GM20431 (cell line): Measurements from ENCODE around the gene RCAN2.

Experiments
- in situ Hi-C: fragments of 300-500 bp; cut with MseI, MboI; formaldehyde crosslinking; loops from one replicate; pipeline ENCODE4 v1.15.0; 2020; ENCODE audit warnings: low sequenced_read_pairs; ENCODE audit not compliant: unreplicated experiment

Gene RCAN2

GRCh38 chr6:46271728-46272127 is 219.5 kb downstream of the RCAN2 start:
- in situ Hi-C loops: no loop called here

- in situ Hi-C loops: no loop called here
These were observed 220.1 kb downstream of the RCAN2 start for GRCh38 chr6:46271107-46271506.

- in situ Hi-C loops: no loop called here
These were observed 220.9 kb downstream of the RCAN2 start for GRCh38 chr6:46270336-46270735.

- in situ Hi-C loops: no loop called here
These were observed 221.6 kb downstream of the RCAN2 start for GRCh38 chr6:46269447-46270229.

GRCh38 chr6:46267515-46267914 is 223.7 kb downstream of the RCAN2 start:
- in situ Hi-C loops: no loop called here

GRCh38 chr6:46265373-46265772 is 225.9 kb downstream of the RCAN2 start:
- in situ Hi-C loops: no loop called here

- in situ Hi-C loops: no loop called here
These were observed 227.6 kb downstream of the RCAN2 start for GRCh38 chr6:46263707-46264086.

GRCh38 chr6:46262928-46263706 is 228.1 kb downstream of the RCAN2 start:
- in situ Hi-C loops: no loop called here

- in situ Hi-C loops: no loop called here
These were observed 233.0 kb downstream of the RCAN2 start for GRCh38 chr6:46258249-46258648.

GRCh38 chr6:46255528-46255927 is 235.7 kb downstream of the RCAN2 start:
- in situ Hi-C loops: no loop called here

GRCh38 chr6:46254946-46255345 is 236.3 kb downstream of the RCAN2 start:
- in situ Hi-C loops: no loop called here

GRCh38 chr6:46254331-46254730 is 236.9 kb downstream of the RCAN2 start:
- in situ Hi-C loops: no loop called here

GRCh38 chr6:46251583-46252339 is 239.5 kb downstream of the RCAN2 start:
- in situ Hi-C loops: no loop called here

GRCh38 chr6:46248143-46248542 is 243.1 kb downstream of the RCAN2 start:
- in situ Hi-C loops: no loop called here

GRCh38 chr6:46246727-46247126 is 244.5 kb downstream of the RCAN2 start:
- in situ Hi-C loops: no loop called here

- in situ Hi-C loops: no loop called here
These were observed 245.2 kb downstream of the RCAN2 start for GRCh38 chr6:46246081-46246480.

- in situ Hi-C loops: no loop called here
These were observed 246.6 kb downstream of the RCAN2 start for GRCh38 chr6:46244670-46245069.

GRCh38 chr6:46243754-46244153 is 247.5 kb downstream of the RCAN2 start:
- in situ Hi-C loops: no loop called here

- in situ Hi-C loops: no loop called here
These were observed 248.3 kb downstream of the RCAN2 start for GRCh38 chr6:46242921-46243320.

- in situ Hi-C loops: no loop called here
These were observed 250.2 kb downstream of the RCAN2 start for GRCh38 chr6:46240866-46241565.
